ENCODE data around the gene CYB561D2. TPM values are rescaled to one million over a fixed set of nuclear protein-coding genes. Genes with fewer than 3 reads are reported as not detected.

Gene CYB561D2
- total and polyA plus RNA-seq, 3 donors from 2014 or later: 16.0 to 21.1 (median 18.9) TPM

DNA sequence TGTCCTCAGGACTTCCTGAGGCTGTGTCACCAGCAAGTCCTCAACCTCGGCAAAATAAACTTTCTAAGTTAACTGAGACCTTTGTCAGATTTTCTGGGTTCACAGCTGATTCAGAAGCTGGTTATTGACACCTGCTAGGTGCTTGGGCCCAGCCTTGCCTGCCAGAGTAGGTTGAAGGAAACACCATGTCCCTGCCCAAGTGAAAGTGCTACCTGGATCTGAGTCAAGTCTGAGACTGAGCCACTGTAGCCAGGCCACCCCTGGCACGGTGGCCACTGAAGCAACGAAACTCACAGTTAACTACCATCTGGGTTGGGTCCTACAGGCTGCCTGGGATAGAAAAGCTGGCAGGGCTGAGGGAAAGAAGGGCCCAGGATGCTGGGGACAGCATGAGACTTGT lies 36.3 kb upstream of the CYB561D2 start:
- Histone ChIP-seq H3K9me3 (no peaks in the 10 kb centered on the region), H3K4me3 (no peak overlapping the region), H3K36me3 (ENCODE audit: low read depth, missing control alignments) (no peaks in the 10 kb centered on the region), H3K27ac (no peak overlapping the region), H3K27me3 (no peaks in the 10 kb centered on the region), H3K4me1 (peaks cover 15% of the 10 kb centered on the region)
- TF ChIP-seq, protein P1, sequence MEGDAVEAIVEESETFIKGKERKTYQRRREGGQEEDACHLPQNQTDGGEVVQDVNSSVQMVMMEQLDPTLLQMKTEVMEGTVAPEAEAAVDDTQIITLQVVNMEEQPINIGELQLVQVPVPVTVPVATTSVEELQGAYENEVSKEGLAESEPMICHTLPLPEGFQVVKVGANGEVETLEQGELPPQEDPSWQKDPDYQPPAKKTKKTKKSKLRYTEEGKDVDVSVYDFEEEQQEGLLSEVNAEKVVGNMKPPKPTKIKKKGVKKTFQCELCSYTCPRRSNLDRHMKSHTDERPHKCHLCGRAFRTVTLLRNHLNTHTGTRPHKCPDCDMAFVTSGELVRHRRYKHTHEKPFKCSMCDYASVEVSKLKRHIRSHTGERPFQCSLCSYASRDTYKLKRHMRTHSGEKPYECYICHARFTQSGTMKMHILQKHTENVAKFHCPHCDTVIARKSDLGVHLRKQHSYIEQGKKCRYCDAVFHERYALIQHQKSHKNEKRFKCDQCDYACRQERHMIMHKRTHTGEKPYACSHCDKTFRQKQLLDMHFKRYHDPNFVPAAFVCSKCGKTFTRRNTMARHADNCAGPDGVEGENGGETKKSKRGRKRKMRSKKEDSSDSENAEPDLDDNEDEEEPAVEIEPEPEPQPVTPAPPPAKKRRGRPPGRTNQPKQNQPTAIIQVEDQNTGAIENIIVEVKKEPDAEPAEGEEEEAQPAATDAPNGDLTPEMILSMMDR (IDR thresholded peaks at IDR 0.05): no peak
- TF ChIP-seq POLR2A (IDR thresholded peaks at IDR 0.05): no peak
- 89 to 90% methylated on average over 3 of the region's 3 CpGs for WGBS, 2 donors
- intact Hi-C loops (cut with DNase I; ENCODE audit: low total_unique reads): no loop called here
- no peak for DNase-seq

GRCh38 chr3:50314816-50315215 lies 35.8 kb upstream of the CYB561D2 start:
- H3K36me3 ChIP-seq (ENCODE audit: low read depth, missing control alignments): no peaks in the 10 kb centered on the region
- no peaks in the 10 kb centered on the region for H3K9me3 ChIP-seq
- intact Hi-C loops (cut with DNase I; ENCODE audit: low total_unique reads): no loop called here
- no peak for TF ChIP-seq POLR2A (IDR thresholded peaks at IDR 0.05)
- TF ChIP-seq, protein P1 (IDR thresholded peaks at IDR 0.05): no peak
- H3K27ac ChIP-seq: no peak overlapping the region
- no peaks in the 10 kb centered on the region for H3K27me3 ChIP-seq
- H3K4me3 ChIP-seq: no peak overlapping the region
- DNase-seq: no peak
- 98 to 99% methylated on average over 4 of the region's 4 CpGs for WGBS, 2 donors
- H3K4me1 ChIP-seq: peaks cover 19% of the 10 kb centered on the region

- WGBS, 2 donors: 60 to 76% methylated on average over 7 to 9 of the region's 9 CpGs
- Histone ChIP-seq H3K4me3 (no peak overlapping the region), H3K9me3 (no peaks in the 10 kb centered on the region), H3K27ac (no peak overlapping the region), H3K27me3 (no peaks in the 10 kb centered on the region), H3K4me1 (peaks cover 28% of the 10 kb centered on the region), H3K36me3 (ENCODE audit: low read depth, missing control alignments) (no peaks in the 10 kb centered on the region)
- TF ChIP-seq POLR2A (IDR thresholded peaks at IDR 0.05): no peak
- TF ChIP-seq, protein P1 (IDR thresholded peaks at IDR 0.05): no peak
- intact Hi-C loops (cut with DNase I; ENCODE audit: low total_unique reads): no loop called here
- DNase-seq: no peak
Measured at GRCh38 chr3:50316657-50317242, 33.9 kb upstream of the CYB561D2 start.

- no peak for DNase-seq
- Histone ChIP-seq H3K27me3 (no peaks in the 10 kb centered on the region), H3K27ac (no peak overlapping the region), H3K4me1 (peaks cover 33% of the 10 kb centered on the region), H3K4me3 (no peak overlapping the region), H3K36me3 (ENCODE audit: low read depth, missing control alignments) (no peaks in the 10 kb centered on the region), H3K9me3 (no peaks in the 10 kb centered on the region)
- 57 to 84% methylated on average over 3 to 6 of the region's 6 CpGs for WGBS, 2 donors
- TF ChIP-seq POLR2A (IDR thresholded peaks at IDR 0.05): no peak
- TF ChIP-seq, protein P1 (IDR thresholded peaks at IDR 0.05): no peak
- intact Hi-C loops (cut with DNase I; ENCODE audit: low total_unique reads): no loop called here
Measured at GRCh38 chr3:50317300-50317699, 33.4 kb upstream of the CYB561D2 start.

DNA sequence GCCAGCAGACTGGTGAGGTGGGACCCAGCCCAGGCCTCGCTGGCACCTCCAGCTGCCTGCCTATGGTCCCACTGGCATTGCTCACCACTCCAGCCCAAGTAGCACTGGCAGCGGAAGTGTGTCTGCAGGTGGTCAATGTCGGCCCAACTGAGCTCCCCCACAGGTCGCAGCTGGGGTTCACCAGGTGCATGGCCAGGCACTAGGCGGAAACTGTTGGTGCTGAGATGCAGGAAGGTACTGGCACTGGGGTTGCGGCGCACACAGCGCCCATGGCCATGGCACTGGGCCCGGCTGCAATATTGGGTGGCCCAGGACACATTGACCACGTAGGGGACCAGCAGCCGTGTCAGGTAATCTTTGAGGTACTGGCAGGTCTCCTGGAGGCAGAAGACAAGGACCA lies 32.5 kb upstream of the CYB561D2 start:
- Histone ChIP-seq H3K27ac (no peak overlapping the region), H3K4me3 (no peak overlapping the region)

More for the DNA sequence above, 32.5 kb upstream of the CYB561D2 start:
- no peaks in the 10 kb centered on the region for H3K27me3 ChIP-seq
- H3K36me3 ChIP-seq (ENCODE audit: low read depth, missing control alignments): no peaks in the 10 kb centered on the region
- WGBS, 2 donors: 84 to 91% methylated on average over 3 to 11 of the region's 11 CpGs
- TF ChIP-seq POLR2A (IDR thresholded peaks at IDR 0.05): no peak
- TF ChIP-seq, protein P1 (IDR thresholded peaks at IDR 0.05): no peak
- DNase-seq: no peak
- peaks cover 42% of the 10 kb centered on the region for H3K4me1 ChIP-seq
- no peaks in the 10 kb centered on the region for H3K9me3 ChIP-seq
- intact Hi-C loops (cut with DNase I; ENCODE audit: low total_unique reads): no loop called here

Data from testis (tissue), 3 donors.